ENCODE results near the gene FGF12.
A peak's percentile ranks its signal among the peaks of the same experiment; 100 is the strongest.

The FGF12 gene

GRCh38 chr3:192365571-192365970 is 361.8 kb downstream of the FGF12 start:
- Mint-ChIP-seq H3K4me3 (no peak overlapping the region), H3K27ac (no peak overlapping the region), H3K9me3 (no peaks in the 10 kb centered on the region), H3K27me3 (no peaks in the 10 kb centered on the region), H3K4me1 (ENCODE audit: low read depth) (no peaks in the 10 kb centered on the region), H3K36me3 (ENCODE audit: low read depth) (no peaks in the 10 kb centered on the region)
- no peak for DNase-seq

- Mint-ChIP-seq H3K27me3 (peaks cover 1% of the 10 kb centered on the region), H3K36me3 (ENCODE audit: low read depth) (no peaks in the 10 kb centered on the region), H3K27ac (no peak overlapping the region), H3K4me1 (ENCODE audit: low read depth) (no peaks in the 10 kb centered on the region), H3K4me3 (no peak overlapping the region), H3K9me3 (no peaks in the 10 kb centered on the region)
- no peak for DNase-seq
Observed at GRCh38 chr3:192364316-192364715, 363.0 kb downstream of the FGF12 start.

GRCh38 chr3:192354687-192355086 is 372.7 kb downstream of the FGF12 start:
- H3K4me1 Mint-ChIP-seq (ENCODE audit: low read depth): no peaks in the 10 kb centered on the region

GRCh38 chr3:192352142-192352541 is 375.2 kb downstream of the FGF12 start:
- H3K4me1 Mint-ChIP-seq (ENCODE audit: low read depth): no peaks in the 10 kb centered on the region
- no peaks in the 10 kb centered on the region for H3K36me3 Mint-ChIP-seq (ENCODE audit: low read depth)

More at GRCh38 chr3:192354687-192355086, 372.7 kb downstream of the FGF12 start:
- Mint-ChIP-seq H3K36me3 (ENCODE audit: low read depth) (no peaks in the 10 kb centered on the region), H3K27me3 (peaks cover 2% of the 10 kb centered on the region), H3K9me3 (no peaks in the 10 kb centered on the region), H3K27ac (no peak overlapping the region), H3K4me3 (no peak overlapping the region)
- DNase-seq: no peak

GRCh38 chr3:192351441-192351840 is 375.9 kb downstream of the FGF12 start:
- Mint-ChIP-seq H3K27me3 (no peaks in the 10 kb centered on the region), H3K27ac (no peak overlapping the region), H3K36me3 (ENCODE audit: low read depth) (no peaks in the 10 kb centered on the region), H3K4me3 (no peak overlapping the region), H3K4me1 (ENCODE audit: low read depth) (no peaks in the 10 kb centered on the region), H3K9me3 (no peaks in the 10 kb centered on the region)
- DNase-seq: no peak

More at GRCh38 chr3:192352142-192352541, 375.2 kb downstream of the FGF12 start:
- H3K4me3 Mint-ChIP-seq: no peak overlapping the region
- no peaks in the 10 kb centered on the region for H3K9me3 Mint-ChIP-seq
- no peak for DNase-seq
- no peak overlapping the region for H3K27ac Mint-ChIP-seq
- no peaks in the 10 kb centered on the region for H3K27me3 Mint-ChIP-seq

- Mint-ChIP-seq H3K4me1 (ENCODE audit: low read depth) (no peaks in the 10 kb centered on the region), H3K9me3 (no peaks in the 10 kb centered on the region), H3K27me3 (no peaks in the 10 kb centered on the region), H3K27ac (no peak overlapping the region), H3K36me3 (ENCODE audit: low read depth) (no peaks in the 10 kb centered on the region), H3K4me3 (no peak overlapping the region)
- DNase-seq: no peak
Observed at GRCh38 chr3:192340031-192340430, 387.3 kb downstream of the FGF12 start.

GRCh38 chr3:192339214-192339613 is 388.1 kb downstream of the FGF12 start:
- no peaks in the 10 kb centered on the region for H3K36me3 Mint-ChIP-seq (ENCODE audit: low read depth)
- H3K9me3 Mint-ChIP-seq: no peaks in the 10 kb centered on the region
- no peaks in the 10 kb centered on the region for H3K27me3 Mint-ChIP-seq
- H3K27ac Mint-ChIP-seq: no peak overlapping the region
- DNase-seq: no peak
- no peak overlapping the region for H3K4me3 Mint-ChIP-seq
- H3K4me1 Mint-ChIP-seq (ENCODE audit: low read depth): no peaks in the 10 kb centered on the region

- H3K4me1 Mint-ChIP-seq (ENCODE audit: low read depth): peaks cover 10% of the 10 kb centered on the region
- no peak for DNase-seq
- H3K4me3 Mint-ChIP-seq: no peak overlapping the region
- H3K9me3 Mint-ChIP-seq: no peaks in the 10 kb centered on the region
- no peak overlapping the region for H3K27ac Mint-ChIP-seq
- no peaks in the 10 kb centered on the region for H3K36me3 Mint-ChIP-seq (ENCODE audit: low read depth)
- H3K27me3 Mint-ChIP-seq: no peaks in the 10 kb centered on the region
Observed at GRCh38 chr3:192336286-192336685, 391.1 kb downstream of the FGF12 start.

GRCh38 chr3:192332386-192333291 is 394.7 kb downstream of the FGF12 start:
- peaks cover 14% of the 10 kb centered on the region for H3K4me1 Mint-ChIP-seq (ENCODE audit: low read depth)
- DNase-seq: no peak
- no peaks in the 10 kb centered on the region for H3K27me3 Mint-ChIP-seq
- H3K4me3 Mint-ChIP-seq: no peak overlapping the region
- H3K36me3 Mint-ChIP-seq (ENCODE audit: low read depth): no peaks in the 10 kb centered on the region
- H3K9me3 Mint-ChIP-seq: no peaks in the 10 kb centered on the region
- H3K27ac Mint-ChIP-seq: no peak overlapping the region

- no peak for DNase-seq
- H3K27ac Mint-ChIP-seq: no peak overlapping the region
Observed at GRCh38 chr3:192331749-192332385, 395.5 kb downstream of the FGF12 start.

GRCh38 chr3:192326656-192327055 is 400.7 kb downstream of the FGF12 start:
- Mint-ChIP-seq H3K9me3 (no peaks in the 10 kb centered on the region), H3K36me3 (ENCODE audit: low read depth) (no peaks in the 10 kb centered on the region), H3K27me3 (no peaks in the 10 kb centered on the region), H3K27ac (no peak overlapping the region), H3K4me1 (ENCODE audit: low read depth) (peaks cover 8% of the 10 kb centered on the region), H3K4me3 (no peak overlapping the region)
- DNase-seq: no peak

More at GRCh38 chr3:192331749-192332385, 395.5 kb downstream of the FGF12 start:
- H3K27me3 Mint-ChIP-seq: no peaks in the 10 kb centered on the region
- H3K36me3 Mint-ChIP-seq (ENCODE audit: low read depth): no peaks in the 10 kb centered on the region
- no peaks in the 10 kb centered on the region for H3K9me3 Mint-ChIP-seq
- peaks cover 14% of the 10 kb centered on the region for H3K4me1 Mint-ChIP-seq (ENCODE audit: low read depth)
- peak overlapping the region; percentile 20 for H3K4me3 Mint-ChIP-seq

- no peaks in the 10 kb centered on the region for H3K27me3 Mint-ChIP-seq
- peaks cover 4% of the 10 kb centered on the region for H3K9me3 Mint-ChIP-seq
- H3K4me3 Mint-ChIP-seq: no peak overlapping the region
- H3K4me1 Mint-ChIP-seq (ENCODE audit: low read depth): no peaks in the 10 kb centered on the region
- H3K27ac Mint-ChIP-seq: no peak overlapping the region
- DNase-seq: no peak
- H3K36me3 Mint-ChIP-seq (ENCODE audit: low read depth): no peaks in the 10 kb centered on the region
Observed at GRCh38 chr3:192317564-192317963, 409.8 kb downstream of the FGF12 start.

GRCh38 chr3:192313605-192314004 is 413.7 kb downstream of the FGF12 start:
- Mint-ChIP-seq H3K27ac (no peak overlapping the region), H3K36me3 (ENCODE audit: low read depth) (no peaks in the 10 kb centered on the region), H3K4me1 (ENCODE audit: low read depth) (no peaks in the 10 kb centered on the region), H3K4me3 (no peak overlapping the region), H3K27me3 (no peaks in the 10 kb centered on the region), H3K9me3 (peaks cover 4% of the 10 kb centered on the region)
- no peak for DNase-seq

GRCh38 chr3:192307631-192308030 is 419.7 kb downstream of the FGF12 start:
- Mint-ChIP-seq H3K4me3 (no peak overlapping the region), H3K27ac (no peak overlapping the region), H3K4me1 (ENCODE audit: low read depth) (no peaks in the 10 kb centered on the region), H3K9me3 (no peaks in the 10 kb centered on the region), H3K27me3 (no peaks in the 10 kb centered on the region), H3K36me3 (ENCODE audit: low read depth) (no peaks in the 10 kb centered on the region)
- no peak for DNase-seq

GRCh38 chr3:192303235-192303634 is 424.1 kb downstream of the FGF12 start:
- H3K27ac Mint-ChIP-seq: no peak overlapping the region
- H3K27me3 Mint-ChIP-seq: no peaks in the 10 kb centered on the region
- no peak for DNase-seq
- H3K4me3 Mint-ChIP-seq: no peak overlapping the region
- H3K9me3 Mint-ChIP-seq: no peaks in the 10 kb centered on the region
- H3K36me3 Mint-ChIP-seq (ENCODE audit: low read depth): no peaks in the 10 kb centered on the region
- H3K4me1 Mint-ChIP-seq (ENCODE audit: low read depth): no peaks in the 10 kb centered on the region
